DMS153 treated with DMSO at 0.1 percent for 48 hours (cell line): ENCODE results near the gene ARHGAP10.
A peak's percentile ranks its signal among the peaks of the same experiment; 100 is the strongest.

Source experiments
- DNase-seq: peaks from one replicate; lab custom pipeline; 2025; ENCODE audit not compliant: unreplicated experiment; lab: John Stamatoyannopoulos, UW

The ARHGAP10 gene

GRCh38 chr4:148023512-148024181, 291.8 kb downstream of the ARHGAP10 start:
- no peak for DNase-seq

DNA sequence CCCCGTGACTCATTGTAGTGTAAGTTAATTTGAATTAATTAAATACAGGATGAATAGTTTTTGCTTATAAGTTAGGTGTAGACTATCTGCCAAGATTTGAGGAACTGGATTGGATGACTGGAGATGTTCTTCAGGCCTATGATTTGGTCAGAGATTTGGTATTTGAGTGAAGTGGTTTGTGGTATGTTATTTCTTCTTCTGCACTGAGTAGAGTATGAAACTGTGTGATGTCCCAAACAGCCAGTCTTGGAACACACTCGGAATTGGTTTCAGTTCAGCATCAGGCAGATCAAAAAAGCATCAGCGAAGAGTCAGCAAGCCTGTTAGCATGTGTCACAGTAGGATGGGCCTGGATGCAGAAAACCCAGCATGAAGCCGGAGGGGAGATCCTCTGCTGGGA, 294.1 kb downstream of the ARHGAP10 start:
- DNase-seq = no peak

DNA sequence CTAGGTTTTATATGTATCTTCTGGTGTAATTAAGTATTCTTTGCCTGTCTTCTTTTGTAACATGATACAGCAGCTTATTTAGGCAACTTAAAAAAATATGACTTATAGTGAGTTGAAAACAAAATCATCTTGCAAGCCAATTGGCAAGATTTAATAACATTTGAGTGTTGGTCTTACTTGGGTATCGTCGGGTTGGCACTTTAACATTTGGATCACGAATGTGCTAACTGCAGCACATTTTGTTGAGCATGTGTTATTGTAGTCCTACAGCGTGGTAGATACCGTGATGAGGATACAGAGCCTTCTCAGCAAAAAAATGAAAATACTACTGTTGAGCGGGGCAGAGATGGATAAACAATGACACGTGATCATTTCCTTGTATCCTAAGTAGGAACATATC, 295.3 kb downstream of the ARHGAP10 start:
- DNase-seq = no peak

- DNase-seq = no peak
These were observed 297.9 kb downstream of the ARHGAP10 start for GRCh38 chr4:148029781-148030180.

DNA sequence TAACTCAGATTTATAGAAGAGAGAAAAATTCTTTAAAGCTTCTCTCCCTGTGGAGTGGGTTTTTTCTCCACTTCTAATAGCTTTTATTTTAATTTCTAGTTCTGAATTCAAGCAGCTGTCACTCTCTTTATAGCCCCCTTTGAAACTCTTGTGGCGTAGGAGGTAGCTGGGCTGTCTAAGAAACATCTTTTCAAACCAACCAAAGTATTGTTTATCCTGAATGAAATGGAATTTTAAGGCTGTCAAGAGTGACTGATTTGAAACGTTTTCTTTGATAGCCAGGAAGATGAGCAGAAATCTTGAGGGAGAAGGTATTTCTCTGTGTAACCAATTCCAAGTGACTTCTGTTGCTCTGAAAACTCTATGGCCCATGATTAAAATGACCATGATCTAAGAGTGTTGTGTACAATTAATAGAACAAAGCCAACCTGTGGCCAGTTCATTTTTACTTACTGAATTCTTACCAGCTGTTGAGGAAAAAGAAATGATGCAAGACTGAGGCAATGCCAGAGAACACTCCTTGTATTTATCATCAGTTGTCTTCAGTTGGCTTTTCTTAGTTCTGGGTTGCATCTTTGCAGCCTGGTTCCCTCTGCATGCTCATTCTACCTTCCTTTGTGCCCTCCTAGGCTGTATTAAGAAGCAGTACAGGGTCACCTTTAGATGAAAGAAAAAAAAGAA, 298.4 kb downstream of the ARHGAP10 start:
- no peak for DNase-seq

DNA sequence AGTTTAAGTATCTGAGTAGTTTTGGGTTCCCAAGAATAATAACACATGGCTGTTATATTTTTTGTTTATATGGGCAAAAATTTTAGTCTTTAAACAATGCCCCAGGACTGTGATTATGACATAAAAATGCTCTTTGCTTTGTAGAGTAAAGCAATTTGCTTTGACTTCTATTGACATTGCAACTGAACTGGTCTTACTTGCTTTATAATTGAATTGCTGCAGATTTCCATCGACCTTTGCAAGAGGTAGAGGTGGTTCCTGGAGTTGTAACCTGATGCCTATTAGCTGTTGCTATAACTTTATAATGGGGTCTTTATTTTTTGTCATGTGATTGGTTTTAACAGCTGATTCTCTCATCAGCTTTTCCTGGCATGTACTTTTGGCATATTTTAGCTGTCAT, 302.9 kb downstream of the ARHGAP10 start:
- no peak for DNase-seq

DNA sequence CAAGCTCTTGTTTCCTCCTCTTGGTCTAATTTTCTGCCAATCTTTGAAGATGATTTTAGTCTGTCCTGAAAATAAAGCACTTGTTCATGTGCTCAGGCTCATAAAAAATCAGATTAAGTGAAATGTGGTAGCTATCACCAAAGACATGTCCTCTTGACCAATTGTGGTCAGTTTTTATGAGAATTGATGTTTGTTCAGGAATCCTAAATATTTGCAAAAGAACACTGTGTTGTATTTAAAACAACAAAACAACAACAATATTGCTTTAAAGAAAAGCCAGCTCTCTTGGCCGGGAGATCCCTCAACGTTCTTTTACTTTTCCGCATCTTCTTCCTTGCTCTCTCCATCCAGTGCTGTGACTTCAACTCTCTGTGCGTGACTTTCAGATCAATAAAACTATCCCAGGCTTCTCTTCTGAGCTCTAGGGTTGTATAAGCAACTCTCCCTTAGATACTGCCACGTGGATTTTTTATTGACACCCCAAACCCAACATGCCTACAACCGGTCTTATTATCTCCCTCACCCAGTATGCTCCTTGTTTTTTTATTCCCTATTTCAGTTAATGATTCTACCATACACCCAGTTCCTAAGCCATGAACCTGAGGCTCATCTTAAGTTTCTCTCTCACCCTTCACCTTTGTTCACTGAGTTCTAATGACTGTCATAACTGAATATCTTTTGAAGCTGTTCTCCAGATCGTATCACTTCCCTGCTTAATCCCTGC, 309.9 kb downstream of the ARHGAP10 start:
- DNase-seq = no peak

DNA sequence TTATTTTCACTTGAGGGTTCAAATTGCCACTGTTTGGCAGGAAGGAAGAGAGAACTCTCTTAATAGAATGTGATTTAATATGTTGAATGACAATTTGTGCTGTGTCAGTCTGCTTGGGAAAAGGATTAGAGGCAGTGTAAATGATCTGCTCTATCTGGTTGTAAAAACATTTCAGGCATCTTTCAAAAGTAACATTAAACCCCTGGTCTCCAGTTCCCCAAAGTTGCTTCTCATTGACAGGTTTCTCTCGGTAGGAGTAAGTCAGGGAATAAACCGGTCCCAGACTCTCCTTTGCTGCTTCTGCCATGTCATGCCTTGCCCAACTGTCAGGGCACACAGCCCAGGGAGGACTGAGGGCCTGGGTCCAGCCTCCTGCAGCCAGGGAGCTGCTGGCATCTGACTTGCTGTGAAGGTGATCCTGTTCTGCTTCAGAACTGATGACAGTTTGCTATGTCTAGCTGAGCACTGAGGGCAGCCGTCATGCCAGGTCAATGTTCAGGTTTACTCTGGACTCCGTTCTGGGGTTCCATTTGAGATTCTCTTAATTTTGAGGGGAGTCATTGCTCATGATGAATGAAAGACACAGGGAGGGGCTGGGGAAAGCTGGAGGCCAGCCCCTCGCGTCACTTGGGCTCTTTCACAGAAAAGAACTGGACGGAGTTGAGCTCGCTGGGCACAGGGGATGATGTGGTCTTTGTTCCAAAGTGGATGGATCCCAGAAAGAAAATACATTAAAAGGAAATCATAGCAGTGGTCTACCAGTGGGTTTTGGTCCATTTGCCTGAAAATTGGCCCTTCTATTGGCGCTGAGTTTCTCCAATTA, 312.4 kb downstream of the ARHGAP10 start:
- DNase-seq = no peak

GRCh38 chr4:148044912-148045352, 313.0 kb downstream of the ARHGAP10 start:
- DNase-seq = no peak

- DNase-seq = no peak
These were observed 316.7 kb downstream of the ARHGAP10 start for GRCh38 chr4:148048598-148048997.

DNA sequence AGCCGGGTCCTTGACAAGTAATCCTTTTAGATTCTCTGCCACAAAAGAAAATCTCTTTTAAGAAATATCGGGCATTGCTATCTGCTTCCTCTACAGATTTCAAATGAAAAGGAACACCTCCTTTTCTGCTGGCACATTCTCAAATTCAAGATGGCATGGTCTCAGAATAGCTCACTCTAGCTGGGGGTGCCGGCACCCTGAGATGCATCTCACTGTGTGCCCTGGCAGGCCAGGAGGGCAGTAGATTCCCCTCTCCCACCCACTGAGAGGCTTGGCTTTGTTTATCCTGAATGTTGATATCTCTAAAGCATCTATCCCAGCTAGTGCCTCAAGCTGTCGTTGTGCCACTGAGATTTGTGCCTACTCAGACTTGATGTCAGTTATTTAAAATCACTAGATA, 319.5 kb downstream of the ARHGAP10 start:
- no peak for DNase-seq

DNA sequence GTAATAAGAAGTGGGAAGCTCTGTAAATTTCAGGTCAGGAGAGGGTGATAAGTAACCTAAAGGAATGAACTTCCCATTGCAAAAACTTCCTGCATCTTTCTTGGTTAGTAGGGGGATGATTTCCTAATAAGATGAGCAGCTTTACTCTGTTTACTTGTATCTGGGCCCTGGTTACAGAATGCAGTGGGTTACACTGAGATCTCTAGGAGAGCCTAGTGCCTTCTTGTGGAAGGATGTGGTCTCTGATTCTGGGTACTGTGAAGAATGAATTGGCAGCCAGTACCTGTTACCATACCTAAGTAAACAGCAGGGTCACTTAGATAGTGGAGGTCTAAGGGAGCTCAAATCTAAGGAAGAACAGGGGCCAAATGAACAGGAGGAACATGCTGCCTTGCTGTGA, 320.6 kb downstream of the ARHGAP10 start:
- DNase-seq = no peak

DNA sequence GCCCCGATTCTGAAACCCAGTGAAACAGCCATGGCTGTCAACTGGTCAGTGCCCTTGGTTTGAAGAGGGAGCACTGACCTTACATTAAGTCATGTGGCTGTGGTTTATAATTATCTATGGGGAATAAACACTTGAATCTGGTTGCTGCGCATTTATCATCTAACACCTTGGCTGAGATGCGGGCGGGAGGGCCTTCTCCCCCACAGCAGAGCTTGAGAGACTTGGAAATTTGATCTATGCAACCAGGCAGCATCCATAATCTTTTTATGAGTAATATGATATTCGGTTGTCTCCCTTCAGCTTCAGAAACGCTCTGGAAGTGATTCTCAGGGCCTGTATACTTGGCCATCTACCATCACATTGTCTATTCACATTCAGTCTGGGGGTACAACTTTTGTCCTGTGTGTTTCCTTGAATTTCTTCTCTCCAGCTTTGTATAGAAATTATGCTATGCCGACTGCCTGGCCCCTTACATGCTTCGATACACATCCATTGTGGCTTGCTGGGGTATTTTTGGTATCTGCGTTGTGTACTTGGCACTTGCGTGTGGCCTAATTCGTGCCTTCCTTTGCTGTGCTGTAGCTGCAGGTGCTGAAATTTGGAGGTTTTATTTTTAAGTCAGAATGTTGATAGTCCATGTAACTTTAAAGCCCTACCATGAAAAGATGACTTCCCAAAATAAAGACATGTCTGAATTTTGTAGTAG, 321.6 kb downstream of the ARHGAP10 start:
- no peak for DNase-seq

DNA sequence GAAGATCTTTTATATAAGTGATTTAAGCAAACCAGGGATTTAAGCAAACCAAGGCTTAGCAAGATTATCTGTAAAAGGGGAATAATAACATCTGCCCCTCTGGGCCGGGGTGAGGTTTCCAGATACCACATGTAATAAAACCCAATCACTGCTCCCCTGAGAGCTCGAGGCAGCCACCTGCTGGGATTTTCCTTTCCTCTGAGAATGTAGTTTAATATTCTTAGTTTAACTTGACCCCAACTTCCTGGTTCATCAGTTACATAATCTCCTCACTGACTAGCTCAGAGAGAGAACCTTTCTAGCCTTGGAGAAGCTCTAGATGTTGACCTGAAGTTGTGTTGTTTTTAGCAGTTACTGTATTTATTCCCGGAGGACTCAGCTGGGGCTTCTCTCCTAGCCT, 322.4 kb downstream of the ARHGAP10 start:
- DNase-seq = peak; percentile 34

DNA sequence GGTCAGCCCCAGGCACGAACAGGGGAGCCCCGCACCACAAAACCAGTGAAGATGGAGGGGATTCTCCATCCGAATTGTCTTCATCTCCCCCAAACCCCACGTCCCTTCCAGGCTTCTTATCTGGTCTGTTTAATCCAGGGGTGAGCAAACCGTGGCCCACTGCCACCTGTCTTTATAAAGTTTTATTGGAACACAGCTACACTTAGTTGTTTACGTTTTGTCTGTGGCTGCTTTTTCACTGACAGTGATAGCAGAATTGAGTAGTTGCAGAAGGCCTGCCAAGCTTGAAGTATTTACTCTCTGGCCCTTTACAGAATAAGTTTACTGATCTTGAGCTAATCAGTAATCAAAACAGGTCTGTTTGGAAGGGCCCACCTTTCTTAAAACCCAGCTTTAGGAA, 324.0 kb downstream of the ARHGAP10 start:
- no peak for DNase-seq

GRCh38 chr4:148056879-148057278, 325.0 kb downstream of the ARHGAP10 start:
- no peak for DNase-seq

GRCh38 chr4:148057516-148057915, 325.6 kb downstream of the ARHGAP10 start:
- DNase-seq = no peak

GRCh38 chr4:148057984-148058859, 326.3 kb downstream of the ARHGAP10 start:
- DNase-seq = no peak

- DNase-seq = peak; percentile 28
These were observed 327.8 kb downstream of the ARHGAP10 start for GRCh38 chr4:148059617-148060180.
